Esophagus muscularis mucosa (tissue), 4 donors: Measurements from ENCODE around the gene IFNA7. TPM values are rescaled to one million over a fixed set of nuclear protein-coding genes. Genes with fewer than 3 reads are reported as not detected.
"Not testable (repeated sequence)": the region's sequence is repeated elsewhere in the genome, so short reads cannot be mapped to it uniquely, and the experiment has no call there.

Experiments used
- DNase-seq: peaks from one replicate; pipeline ENCODE4 v3.0.0-alpha.2; 2017; ENCODE audit errors: extremely low spot score
- H3K27ac ChIP-seq, 4 donors: fragments of 200-600 bp; sonication (generic); replicated peaks in 1 of 4; 1 replicate in 3 of 4; 2 replicates in 1 of 4; pipeline ENCODE4 v1.5.1; 2016 to 2019; ENCODE audit warnings: mild to moderate bottlenecking in 1 of 4
- H3K27me3 ChIP-seq, 4 donors: fragments of 200-600 bp; sonication (generic); one replicate each; pipeline versions ENCODE4 v1.5.1 to v1.6.0; 2016 to 2019
- H3K36me3 ChIP-seq, 4 donors: fragments of 200-600 bp; sonication (generic); one replicate each; pipeline ENCODE4 v1.5.1; 2016 to 2019
- H3K4me1 ChIP-seq, 4 donors: fragments of 200-600 bp; sonication (generic); one replicate each; pipeline ENCODE4 v1.5.1; 2016 to 2019
- H3K4me3 ChIP-seq, 4 donors: fragments of 200-600 bp; sonication (generic); 1 replicate in 2 of 4; 2 replicates in 2 of 4; pipeline ENCODE4 v1.5.1; 2016 to 2019; ENCODE audit warnings: mild to moderate bottlenecking in 4 of 4, moderate library complexity in 1 of 4
- H3K9me3 ChIP-seq, 4 donors: fragments of 200-600 bp; sonication (generic); 1 replicate in 3 of 4; 2 replicates in 1 of 4; pipeline ENCODE4 v1.5.1; 2016 to 2019
- CTCF ChIP-seq, 3 experiments: fragments of 200-600 bp in 2 of 3; fragments of 450-650 bp in 1 of 3; sonication (generic) in 2 of 3; IDR thresholded peaks; one replicate each; pipeline ENCODE4 v1.5.1; 2017 to 2019; ENCODE audit warnings: antibody characterized with exemption in 3 of 3, mild to moderate bottlenecking in 2 of 3, moderate library complexity in 1 of 3
- EP300 ChIP-seq: sonication (generic); formaldehyde crosslinking; IDR thresholded peaks from one replicate; pipeline ENCODE4 v1.6.1; 2017; ENCODE audit warnings: antibody characterized with exemption
- POLR2A ChIP-seq: fragments of 450-650 bp; IDR thresholded peaks from one replicate; pipeline ENCODE4 v1.6.1; 2017; ENCODE audit warnings: antibody characterized with exemption, moderate library complexity, mild to moderate bottlenecking, low read depth
- POLR2AphosphoS5 ChIP-seq, 2 donors: sonication (generic); formaldehyde crosslinking; IDR thresholded peaks; one replicate each; pipeline ENCODE4 v1.6.1; 2017; ENCODE audit warnings: antibody characterized with exemption in 2 of 2
- WGBS: methylation state at CpG from one replicate; pipeline ENCODE4 v1.1.5; 2018; 5-methylcytosine and 5-hydroxymethylcytosine counted together
- intact Hi-C: fragments of 100-400 bp; cut with DNase I; formaldehyde crosslinking; loops from one replicate; pipeline ENCODE4 v1.15.1; 2023
- total RNA-seq, 4 donors: library from RNA; depleted of rRNA; stranded (reverse); fragments of >200 nt; gene quantifications; one replicate each; pipeline versions ENCODE4 v1.1.0 to v1.2.1, GENCODE V29; 2016

IFNA7 gene
- total RNA-seq, 4 donors from 2014 or later: not detected

GRCh38 chr9:21194867-21195776, 6.9 kb downstream of the IFNA7 start:
- H3K27ac ChIP-seq, H3K9me3 ChIP-seq, H3K4me3 ChIP-seq, H3K36me3 ChIP-seq, H3K4me1 ChIP-seq, DNase-seq, intact Hi-C loops, H3K27me3 ChIP-seq: not testable (repeated sequence)
- 27% methylated on average over 5 of the region's 6 CpGs for WGBS
- peak; percentile 45 to 63 (median 49) for TF ChIP-seq CTCF (IDR thresholded peaks at IDR 0.05)

- not testable (repeated sequence) for DNase-seq, H3K36me3 ChIP-seq, H3K4me3 ChIP-seq, H3K27me3 ChIP-seq, H3K9me3 ChIP-seq, H3K27ac ChIP-seq, H3K4me1 ChIP-seq
- intact Hi-C loops: loop anchor here (10.0 kb wide), 1 partner anchor 53 kb away; no protein-coding TSS in a partner anchor
- 89% methylated on average over 3 of the region's 3 CpGs for WGBS
These were observed 14.5 kb downstream of the IFNA7 start, which contains the start of gene IFNA4 for GRCh38 chr9:21187487-21187886. Gene IFNA4, minus strand, starts transcription at chr9:21187587. Its CDS starts 56 bp downstream, at chr9:21187531.

GRCh38 chr9:21182810-21183736, 18.9 kb downstream of the IFNA7 start:
- H3K36me3 ChIP-seq, DNase-seq, H3K9me3 ChIP-seq, H3K27ac ChIP-seq, H3K4me1 ChIP-seq, H3K4me3 ChIP-seq, H3K27me3 ChIP-seq: not testable (repeated sequence)
- WGBS: 34% methylated on average over 4 of the region's 4 CpGs
- intact Hi-C loops: loop anchor here (10.0 kb wide), 1 partner anchor 48 kb away; no protein-coding TSS in a partner anchor
- TF ChIP-seq CTCF (IDR thresholded peaks at IDR 0.05): peak in 1 of 3 experiments; percentile 37

DNA sequence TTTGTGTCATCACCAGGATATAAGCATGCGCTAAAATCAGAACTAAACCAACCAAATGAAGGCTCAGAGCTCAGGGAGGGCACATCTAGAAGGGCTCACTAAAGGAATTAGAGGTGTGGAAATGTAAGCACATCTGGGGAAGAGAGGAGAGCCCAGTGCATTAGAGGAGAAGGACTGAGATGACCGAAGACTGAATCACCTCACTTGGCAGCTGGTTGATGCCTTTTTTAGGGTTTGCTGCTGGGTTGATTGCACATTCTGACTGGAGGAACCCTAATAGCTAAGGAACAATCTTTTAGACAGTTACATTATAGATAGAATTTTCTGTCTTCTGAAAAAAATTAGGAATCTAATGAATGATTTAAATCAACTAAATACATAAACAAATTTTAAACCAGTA, 27.3 kb downstream of the IFNA7 start:
- Histone ChIP-seq H3K27ac (no peak overlapping the region), H3K27me3 (no peaks in the 10 kb centered on the region), H3K36me3 (no peaks in the 10 kb centered on the region), H3K9me3 (no peaks in the 10 kb centered on the region), H3K4me3 (no peak overlapping the region), H3K4me1 (no peaks in the 10 kb centered on the region)
- TF ChIP-seq CTCF (IDR thresholded peaks at IDR 0.05): no peak
- TF ChIP-seq POLR2A: no peak
- TF ChIP-seq POLR2AphosphoS5 (IDR thresholded peaks at IDR 0.05): no peak
- no peak for TF ChIP-seq EP300
- no peak for DNase-seq
- intact Hi-C loops: no loop called here
- WGBS: 80% methylated on average over 2 of the region's 2 CpGs

GRCh38 chr9:21172156-21172555, 29.8 kb downstream of the IFNA7 start:
- Histone ChIP-seq H3K9me3 (no peaks in the 10 kb centered on the region), H3K36me3 (no peaks in the 10 kb centered on the region), H3K27ac (no peak overlapping the region), H3K27me3 (no peaks in the 10 kb centered on the region), H3K4me1 (no peaks in the 10 kb centered on the region), H3K4me3 (no peak overlapping the region)
- no peak for DNase-seq
- intact Hi-C loops: no loop called here
- TF ChIP-seq EP300: no peak
- no peak for TF ChIP-seq POLR2AphosphoS5 (IDR thresholded peaks at IDR 0.05)
- no peak for TF ChIP-seq CTCF (IDR thresholded peaks at IDR 0.05)
- TF ChIP-seq POLR2A: no peak
- WGBS: 80% methylated on average over 3 of the region's 3 CpGs
